Gastroesophageal sphincter (tissue), 4 donors: ENCODE results near the gene RPGRIP1L. TPM values are rescaled to one million over a fixed set of nuclear protein-coding genes. Genes with fewer than 3 reads are reported as not detected.

ENCODE experiments used
- ATAC-seq: fragments of 150-250 bp; one replicate; pipeline ENCODE4 v1.9.1; 2016; ENCODE audit warnings: mild to moderate bottlenecking, moderate library complexity
- H3K27ac ChIP-seq, 4 donors: fragments of 200-600 bp; sonication (generic) in 3 of 4; 1 replicate in 3 of 4; 2 replicates in 1 of 4; pipeline ENCODE4 v1.5.1; 2016 to 2019
- H3K27me3 ChIP-seq: fragments of 200-600 bp; sonication (generic); one replicate; pipeline ENCODE4 v1.5.1; 2019
- H3K36me3 ChIP-seq, 2 donors: fragments of 200-600 bp; sonication (generic); one replicate each; pipeline ENCODE4 v1.5.1; 2019; ENCODE audit warnings: control low read depth in 1 of 2
- H3K4me1 ChIP-seq, 3 donors: fragments of 200-600 bp; sonication (generic); 1 replicate in 2 of 3; 2 replicates in 1 of 3; pipeline ENCODE4 v1.5.1; 2016 to 2019; ENCODE audit warnings: control low read depth in 2 of 3
- H3K4me3 ChIP-seq, 2 donors: fragments of 200-600 bp; sonication (generic); one replicate each; pipeline ENCODE4 v1.5.1; 2019; ENCODE audit warnings: mild to moderate bottlenecking in 1 of 2, moderate library complexity in 1 of 2
- H3K9me3 ChIP-seq, 3 donors: fragments of 200-600 bp; sonication (generic); one replicate each; pipeline ENCODE4 v1.5.1; 2017 to 2019; ENCODE audit warnings: control low read depth in 2 of 3
- EP300 ChIP-seq: sonication (generic); formaldehyde crosslinking; IDR thresholded peaks from one replicate; pipeline ENCODE4 v1.6.1; 2017; ENCODE audit warnings: antibody characterized with exemption, mild to moderate bottlenecking
- POLR2A ChIP-seq, 2 donors: fragments of 450-650 bp; IDR thresholded peaks; one replicate each; pipeline ENCODE4 v1.6.1; 2017; ENCODE audit warnings: antibody characterized with exemption in 2 of 2, mild to moderate bottlenecking in 2 of 2, moderate library complexity in 1 of 2
- POLR2AphosphoS5 ChIP-seq: sonication (generic); formaldehyde crosslinking; IDR thresholded peaks from one replicate; pipeline ENCODE4 v1.6.1; 2017; ENCODE audit warnings: antibody characterized with exemption
- WGBS, 2 donors: methylation state at CpG; one replicate each; pipeline ENCODE4 v1.1.5; 2018; ENCODE audit warnings: low coverage in 1 of 2; 5-methylcytosine and 5-hydroxymethylcytosine counted together
- total RNA-seq, 4 donors: library from RNA; depleted of rRNA; stranded (reverse); fragments of >200 nt; gene quantifications; one replicate each; pipeline ENCODE4 v1.1.0, GENCODE V29; 2016
- TF ChIP-seq, protein P1 (sequence below), 4 experiments: fragments of 200-600 bp in 2 of 4; fragments of 450-650 bp in 2 of 4; sonication (generic) in 1 of 4; IDR thresholded peaks; one replicate each; pipeline ENCODE4 v1.5.1; 2017 to 2019; ENCODE audit warnings: antibody characterized with exemption in 4 of 4, mild to moderate bottlenecking in 2 of 4, moderate library complexity in 2 of 4

Gene RPGRIP1L
- total RNA-seq, 4 donors from 2014 or later: 3.5 to 5.4 (median 4.8) TPM

DNA sequence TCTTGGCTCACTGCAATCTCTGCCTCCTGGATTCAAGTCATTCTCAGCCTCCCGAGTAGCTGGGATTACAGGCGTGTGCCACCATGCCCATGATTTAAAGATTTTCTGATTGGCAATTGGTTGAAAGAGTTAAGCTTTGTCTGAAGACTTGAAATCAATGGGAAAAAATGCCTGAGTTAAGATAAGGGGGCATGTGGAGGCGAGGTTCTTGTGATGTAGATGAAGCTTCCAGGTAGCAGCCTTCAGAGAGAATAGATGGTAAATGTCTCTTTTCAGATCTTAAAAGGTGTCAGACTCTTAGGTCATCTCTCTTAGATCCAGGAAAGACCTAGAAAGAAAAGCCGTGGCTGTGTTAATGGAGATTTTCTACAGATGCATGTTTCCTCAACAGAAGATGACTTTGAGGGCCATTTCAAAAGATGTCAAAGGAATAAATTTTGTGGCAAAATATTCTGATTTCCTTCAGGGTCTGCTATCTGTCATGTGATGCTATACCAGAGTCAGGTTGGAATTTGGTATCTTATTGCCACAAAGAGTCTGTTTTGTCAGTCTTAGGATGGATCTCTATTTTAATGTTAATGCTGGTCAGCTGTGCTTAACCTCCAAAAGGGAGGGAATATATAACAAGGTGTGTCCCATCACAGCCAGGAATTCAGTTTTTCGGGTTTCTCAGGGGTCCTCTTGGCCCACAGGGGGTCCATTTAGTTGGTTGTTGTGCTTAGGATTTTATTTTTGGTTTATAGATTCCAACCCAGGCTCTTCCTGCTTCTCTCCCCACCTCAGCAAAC lies 142.4 kb downstream of the RPGRIP1L start:
- Histone ChIP-seq H3K4me1 (no peaks in the 10 kb centered on the region), H3K36me3 (no peaks in the 10 kb centered on the region), H3K9me3 (no peaks in the 10 kb centered on the region), H3K27me3 (no peaks in the 10 kb centered on the region), H3K4me3 (no peak overlapping the region), H3K27ac (no peak overlapping the region)
- 75 to 76% methylated on average over 3 to 4 of the region's 5 CpGs for WGBS, 2 donors
- no peak for ATAC-seq
- no peak for TF ChIP-seq EP300
- TF ChIP-seq POLR2AphosphoS5: no peak
- no peak for TF ChIP-seq POLR2A (IDR thresholded peaks at IDR 0.05)
- TF ChIP-seq, protein P1, sequence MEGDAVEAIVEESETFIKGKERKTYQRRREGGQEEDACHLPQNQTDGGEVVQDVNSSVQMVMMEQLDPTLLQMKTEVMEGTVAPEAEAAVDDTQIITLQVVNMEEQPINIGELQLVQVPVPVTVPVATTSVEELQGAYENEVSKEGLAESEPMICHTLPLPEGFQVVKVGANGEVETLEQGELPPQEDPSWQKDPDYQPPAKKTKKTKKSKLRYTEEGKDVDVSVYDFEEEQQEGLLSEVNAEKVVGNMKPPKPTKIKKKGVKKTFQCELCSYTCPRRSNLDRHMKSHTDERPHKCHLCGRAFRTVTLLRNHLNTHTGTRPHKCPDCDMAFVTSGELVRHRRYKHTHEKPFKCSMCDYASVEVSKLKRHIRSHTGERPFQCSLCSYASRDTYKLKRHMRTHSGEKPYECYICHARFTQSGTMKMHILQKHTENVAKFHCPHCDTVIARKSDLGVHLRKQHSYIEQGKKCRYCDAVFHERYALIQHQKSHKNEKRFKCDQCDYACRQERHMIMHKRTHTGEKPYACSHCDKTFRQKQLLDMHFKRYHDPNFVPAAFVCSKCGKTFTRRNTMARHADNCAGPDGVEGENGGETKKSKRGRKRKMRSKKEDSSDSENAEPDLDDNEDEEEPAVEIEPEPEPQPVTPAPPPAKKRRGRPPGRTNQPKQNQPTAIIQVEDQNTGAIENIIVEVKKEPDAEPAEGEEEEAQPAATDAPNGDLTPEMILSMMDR (IDR thresholded peaks at IDR 0.05): no peak

DNA sequence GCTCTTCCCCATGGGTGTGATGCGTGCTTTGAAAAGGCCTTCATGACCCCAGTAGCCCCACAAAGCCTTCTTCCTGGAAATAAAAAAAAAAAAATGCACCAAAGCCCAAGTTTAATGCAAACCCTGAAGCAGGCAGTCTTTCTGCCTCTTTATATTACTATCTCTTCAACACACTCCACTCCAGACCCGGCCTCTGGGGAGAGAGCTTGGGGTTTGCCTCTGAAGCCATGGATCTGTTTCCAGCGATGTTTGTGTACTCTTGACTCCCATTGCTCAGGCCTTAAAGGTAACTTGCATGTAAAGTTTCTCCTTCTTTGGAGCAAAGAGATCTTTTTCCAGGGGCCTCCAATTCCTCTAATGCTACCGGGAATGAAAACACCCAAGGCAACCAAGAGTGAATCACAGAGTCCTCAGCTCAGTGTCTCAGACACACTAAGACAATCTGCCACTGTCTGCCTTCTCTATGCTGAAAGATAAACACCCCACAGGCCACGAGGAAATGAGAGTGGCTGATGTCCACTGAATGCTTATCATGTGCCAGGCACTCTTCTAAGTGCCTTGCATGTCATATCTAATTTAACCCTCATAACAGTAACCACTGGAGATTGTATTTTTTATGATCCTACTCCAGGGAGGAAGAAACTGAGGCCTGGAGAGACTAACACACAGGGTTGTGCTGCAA lies 144.2 kb downstream of the RPGRIP1L start:
- Histone ChIP-seq H3K4me1 (no peaks in the 10 kb centered on the region), H3K4me3 (no peak overlapping the region), H3K27ac (no peak overlapping the region), H3K36me3 (no peaks in the 10 kb centered on the region), H3K27me3 (no peaks in the 10 kb centered on the region), H3K9me3 (no peaks in the 10 kb centered on the region)
- 74 to 88% methylated on average over 3 of the region's 5 CpGs for WGBS, 2 donors
- no peak for TF ChIP-seq POLR2AphosphoS5
- TF ChIP-seq, protein P1 (IDR thresholded peaks at IDR 0.05): no peak
- no peak for ATAC-seq

DNA sequence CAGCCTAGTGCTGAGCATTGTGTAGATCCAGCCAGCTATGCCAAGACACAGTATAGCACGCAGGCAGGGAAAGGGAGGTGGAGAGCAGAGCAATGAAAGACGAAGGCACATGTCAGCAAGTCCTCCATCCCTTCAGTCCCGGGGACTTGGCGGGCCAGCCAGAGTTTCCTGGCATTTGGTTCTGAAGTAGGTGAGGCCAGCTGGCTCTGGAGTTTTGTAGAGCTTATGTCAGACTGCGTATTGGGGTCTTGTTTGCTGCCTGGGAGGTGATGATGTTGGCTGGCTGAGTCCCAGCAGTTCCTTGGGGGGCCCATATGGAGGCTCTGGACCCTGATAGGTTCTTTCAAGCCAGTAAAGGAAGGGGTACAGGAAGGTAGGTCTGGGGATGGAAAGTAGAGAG lies 144.9 kb downstream of the RPGRIP1L start:
- Histone ChIP-seq H3K4me1 (no peaks in the 10 kb centered on the region), H3K27ac (no peak overlapping the region), H3K27me3 (no peaks in the 10 kb centered on the region), H3K4me3 (no peak overlapping the region), H3K36me3 (no peaks in the 10 kb centered on the region), H3K9me3 (no peaks in the 10 kb centered on the region)
- 40 to 67% methylated on average over 1 of the region's 5 CpGs for WGBS, 2 donors
- TF ChIP-seq POLR2A (IDR thresholded peaks at IDR 0.05) (no peak), POLR2AphosphoS5 (no peak), EP300 (no peak)
- TF ChIP-seq, protein P1 (IDR thresholded peaks at IDR 0.05): no peak
- no peak for ATAC-seq

- H3K4me3 ChIP-seq: no peak overlapping the region
- no peaks in the 10 kb centered on the region for H3K4me1 ChIP-seq
- peaks cover 18% of the 10 kb centered on the region for H3K27me3 ChIP-seq
- 86 to 97% methylated on average over 6 of the region's 8 CpGs for WGBS, 2 donors
- no peak overlapping the region for H3K27ac ChIP-seq
- H3K36me3 ChIP-seq: no peaks in the 10 kb centered on the region
- TF ChIP-seq, protein P1 (IDR thresholded peaks at IDR 0.05): no peak
- TF ChIP-seq POLR2AphosphoS5: no peak
- TF ChIP-seq EP300: no peak
- TF ChIP-seq POLR2A (IDR thresholded peaks at IDR 0.05): no peak
- no peak for ATAC-seq
- H3K9me3 ChIP-seq: no peaks in the 10 kb centered on the region
Observed at GRCh38 chr16:53556521-53556920, 147.1 kb downstream of the RPGRIP1L start.
